ENCODE data around the gene PLB1. TPM values are rescaled to one million over a fixed set of nuclear protein-coding genes. Genes with fewer than 3 reads are reported as not detected.

PLB1 gene
- total and polyA plus RNA-seq, 2 experiments from 2014 or later: 0.06 to 0.21 TPM

DNA sequence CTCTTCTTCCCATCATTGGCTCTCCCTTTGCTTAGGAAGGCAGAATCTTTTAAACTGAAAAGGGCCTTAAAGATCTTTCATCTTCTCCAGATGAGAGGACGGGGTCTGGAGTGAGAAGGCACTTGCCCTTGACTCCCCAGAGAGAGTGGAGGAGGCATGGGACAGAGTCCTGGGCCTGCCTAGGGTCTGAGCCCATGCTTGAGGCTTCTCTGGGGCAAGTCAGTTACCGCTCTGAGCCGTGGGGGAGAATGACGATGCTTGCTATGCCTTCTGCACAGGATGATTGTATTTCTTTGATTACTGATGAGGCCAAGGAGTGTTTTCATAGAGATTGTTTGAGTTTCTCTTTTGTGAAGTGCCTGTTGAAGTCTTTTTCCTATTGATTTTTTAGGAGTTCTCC, 921 bp downstream of the PLB1 start:
- H3K27ac ChIP-seq (ENCODE audit: low read depth): no peak overlapping the region
- H3K4me1 ChIP-seq (ENCODE audit: insufficient read depth): no peaks in the 10 kb centered on the region
- ATAC-seq (no peak), DNase-seq (ENCODE audit: low spot score) (no peak)
- H3K4me2 ChIP-seq: no peak overlapping the region
- Mint-ChIP-seq H3K27ac (no peak overlapping the region), H3K27me3 (ENCODE audit: insufficient read depth, low read depth, poor library complexity) (no peaks in the 10 kb centered on the region), H3K4me1 (no peaks in the 10 kb centered on the region), H3K4me3 (no peak overlapping the region), H3K36me3 (ENCODE audit: low read depth) (no peaks in the 10 kb centered on the region), H3K9me3 (no peaks in the 10 kb centered on the region)
- TF ChIP-seq, protein P1, sequence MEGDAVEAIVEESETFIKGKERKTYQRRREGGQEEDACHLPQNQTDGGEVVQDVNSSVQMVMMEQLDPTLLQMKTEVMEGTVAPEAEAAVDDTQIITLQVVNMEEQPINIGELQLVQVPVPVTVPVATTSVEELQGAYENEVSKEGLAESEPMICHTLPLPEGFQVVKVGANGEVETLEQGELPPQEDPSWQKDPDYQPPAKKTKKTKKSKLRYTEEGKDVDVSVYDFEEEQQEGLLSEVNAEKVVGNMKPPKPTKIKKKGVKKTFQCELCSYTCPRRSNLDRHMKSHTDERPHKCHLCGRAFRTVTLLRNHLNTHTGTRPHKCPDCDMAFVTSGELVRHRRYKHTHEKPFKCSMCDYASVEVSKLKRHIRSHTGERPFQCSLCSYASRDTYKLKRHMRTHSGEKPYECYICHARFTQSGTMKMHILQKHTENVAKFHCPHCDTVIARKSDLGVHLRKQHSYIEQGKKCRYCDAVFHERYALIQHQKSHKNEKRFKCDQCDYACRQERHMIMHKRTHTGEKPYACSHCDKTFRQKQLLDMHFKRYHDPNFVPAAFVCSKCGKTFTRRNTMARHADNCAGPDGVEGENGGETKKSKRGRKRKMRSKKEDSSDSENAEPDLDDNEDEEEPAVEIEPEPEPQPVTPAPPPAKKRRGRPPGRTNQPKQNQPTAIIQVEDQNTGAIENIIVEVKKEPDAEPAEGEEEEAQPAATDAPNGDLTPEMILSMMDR (conservative IDR thresholded peaks at IDR 0.05; ENCODE audit: low read depth in 2 of 2): no peak
- TF ChIP-seq NANOG (IDR thresholded peaks at IDR 0.05; ENCODE audit: borderline replicate concordance): no peak
- TF ChIP-seq, protein P2, sequence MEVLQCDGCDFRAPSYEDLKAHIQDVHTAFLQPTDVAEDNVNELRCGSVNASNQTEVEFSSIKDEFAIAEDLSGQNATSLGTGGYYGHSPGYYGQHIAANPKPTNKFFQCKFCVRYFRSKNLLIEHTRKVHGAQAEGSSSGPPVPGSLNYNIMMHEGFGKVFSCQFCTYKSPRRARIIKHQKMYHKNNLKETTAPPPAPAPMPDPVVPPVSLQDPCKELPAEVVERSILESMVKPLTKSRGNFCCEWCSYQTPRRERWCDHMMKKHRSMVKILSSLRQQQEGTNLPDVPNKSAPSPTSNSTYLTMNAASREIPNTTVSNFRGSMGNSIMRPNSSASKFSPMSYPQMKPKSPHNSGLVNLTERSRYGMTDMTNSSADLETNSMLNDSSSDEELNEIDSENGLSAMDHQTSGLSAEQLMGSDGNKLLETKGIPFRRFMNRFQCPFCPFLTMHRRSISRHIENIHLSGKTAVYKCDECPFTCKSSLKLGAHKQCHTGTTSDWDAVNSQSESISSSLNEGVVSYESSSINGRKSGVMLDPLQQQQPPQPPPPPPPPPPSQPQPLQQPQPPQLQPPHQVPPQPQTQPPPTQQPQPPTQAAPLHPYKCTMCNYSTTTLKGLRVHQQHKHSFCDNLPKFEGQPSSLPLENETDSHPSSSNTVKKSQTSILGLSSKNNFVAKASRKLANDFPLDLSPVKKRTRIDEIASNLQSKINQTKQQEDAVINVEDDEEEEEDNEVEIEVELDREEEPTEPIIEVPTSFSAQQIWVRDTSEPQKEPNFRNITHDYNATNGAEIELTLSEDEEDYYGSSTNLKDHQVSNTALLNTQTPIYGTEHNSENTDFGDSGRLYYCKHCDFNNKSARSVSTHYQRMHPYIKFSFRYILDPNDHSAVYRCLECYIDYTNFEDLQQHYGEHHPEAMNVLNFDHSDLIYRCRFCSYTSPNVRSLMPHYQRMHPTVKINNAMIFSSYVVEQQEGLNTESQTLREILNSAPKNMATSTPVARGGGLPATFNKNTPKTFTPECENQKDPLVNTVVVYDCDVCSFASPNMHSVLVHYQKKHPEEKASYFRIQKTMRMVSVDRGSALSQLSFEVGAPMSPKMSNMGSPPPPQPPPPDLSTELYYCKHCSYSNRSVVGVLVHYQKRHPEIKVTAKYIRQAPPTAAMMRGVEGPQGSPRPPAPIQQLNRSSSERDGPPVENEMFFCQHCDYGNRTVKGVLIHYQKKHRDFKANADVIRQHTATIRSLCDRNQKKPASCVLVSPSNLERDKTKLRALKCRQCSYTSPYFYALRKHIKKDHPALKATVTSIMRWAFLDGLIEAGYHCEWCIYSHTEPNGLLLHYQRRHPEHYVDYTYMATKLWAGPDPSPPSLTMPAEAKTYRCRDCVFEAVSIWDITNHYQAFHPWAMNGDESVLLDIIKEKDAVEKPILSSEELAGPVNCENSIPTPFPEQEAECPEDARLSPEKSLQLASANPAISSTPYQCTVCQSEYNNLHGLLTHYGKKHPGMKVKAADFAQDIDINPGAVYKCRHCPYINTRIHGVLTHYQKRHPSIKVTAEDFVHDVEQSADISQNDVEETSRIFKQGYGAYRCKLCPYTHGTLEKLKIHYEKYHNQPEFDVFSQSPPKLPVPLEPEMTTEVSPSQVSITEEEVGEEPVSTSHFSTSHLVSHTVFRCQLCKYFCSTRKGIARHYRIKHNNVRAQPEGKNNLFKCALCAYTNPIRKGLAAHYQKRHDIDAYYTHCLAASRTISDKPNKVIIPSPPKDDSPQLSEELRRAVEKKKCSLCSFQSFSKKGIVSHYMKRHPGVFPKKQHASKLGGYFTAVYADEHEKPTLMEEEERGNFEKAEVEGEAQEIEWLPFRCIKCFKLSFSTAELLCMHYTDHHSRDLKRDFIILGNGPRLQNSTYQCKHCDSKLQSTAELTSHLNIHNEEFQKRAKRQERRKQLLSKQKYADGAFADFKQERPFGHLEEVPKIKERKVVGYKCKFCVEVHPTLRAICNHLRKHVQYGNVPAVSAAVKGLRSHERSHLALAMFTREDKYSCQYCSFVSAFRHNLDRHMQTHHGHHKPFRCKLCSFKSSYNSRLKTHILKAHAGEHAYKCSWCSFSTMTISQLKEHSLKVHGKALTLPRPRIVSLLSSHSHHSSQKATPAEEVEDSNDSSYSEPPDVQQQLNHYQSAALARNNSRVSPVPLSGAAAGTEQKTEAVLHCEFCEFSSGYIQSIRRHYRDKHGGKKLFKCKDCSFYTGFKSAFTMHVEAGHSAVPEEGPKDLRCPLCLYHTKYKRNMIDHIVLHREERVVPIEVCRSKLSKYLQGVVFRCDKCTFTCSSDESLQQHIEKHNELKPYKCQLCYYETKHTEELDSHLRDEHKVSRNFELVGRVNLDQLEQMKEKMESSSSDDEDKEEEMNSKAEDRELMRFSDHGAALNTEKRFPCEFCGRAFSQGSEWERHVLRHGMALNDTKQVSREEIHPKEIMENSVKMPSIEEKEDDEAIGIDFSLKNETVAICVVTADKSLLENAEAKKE (CRISPR knock-in tag; IDR thresholded peaks at IDR 0.05): no peak
- TF ChIP-seq EZH2 (IDR thresholded peaks at IDR 0.05; ENCODE audit: low read depth, unreplicated experiment): no peak
- TF ChIP-seq JUNB (IDR thresholded peaks at IDR 0.05; ENCODE audit: unreplicated experiment): no peak
- TF ChIP-seq ZNF114 (CRISPR knock-in tag; IDR thresholded peaks at IDR 0.05): no peak
- no peak for TF ChIP-seq POLR2AphosphoS5 (IDR thresholded peaks at IDR 0.05; ENCODE audit: low read depth)
- no peak for TF ChIP-seq EZH2phosphoT487 (IDR thresholded peaks at IDR 0.05; ENCODE audit: unreplicated experiment)
- no peak for TF ChIP-seq ZNF331 (CRISPR knock-in tag; IDR thresholded peaks at IDR 0.05; ENCODE audit: low read depth)
- TF ChIP-seq, protein P3, sequence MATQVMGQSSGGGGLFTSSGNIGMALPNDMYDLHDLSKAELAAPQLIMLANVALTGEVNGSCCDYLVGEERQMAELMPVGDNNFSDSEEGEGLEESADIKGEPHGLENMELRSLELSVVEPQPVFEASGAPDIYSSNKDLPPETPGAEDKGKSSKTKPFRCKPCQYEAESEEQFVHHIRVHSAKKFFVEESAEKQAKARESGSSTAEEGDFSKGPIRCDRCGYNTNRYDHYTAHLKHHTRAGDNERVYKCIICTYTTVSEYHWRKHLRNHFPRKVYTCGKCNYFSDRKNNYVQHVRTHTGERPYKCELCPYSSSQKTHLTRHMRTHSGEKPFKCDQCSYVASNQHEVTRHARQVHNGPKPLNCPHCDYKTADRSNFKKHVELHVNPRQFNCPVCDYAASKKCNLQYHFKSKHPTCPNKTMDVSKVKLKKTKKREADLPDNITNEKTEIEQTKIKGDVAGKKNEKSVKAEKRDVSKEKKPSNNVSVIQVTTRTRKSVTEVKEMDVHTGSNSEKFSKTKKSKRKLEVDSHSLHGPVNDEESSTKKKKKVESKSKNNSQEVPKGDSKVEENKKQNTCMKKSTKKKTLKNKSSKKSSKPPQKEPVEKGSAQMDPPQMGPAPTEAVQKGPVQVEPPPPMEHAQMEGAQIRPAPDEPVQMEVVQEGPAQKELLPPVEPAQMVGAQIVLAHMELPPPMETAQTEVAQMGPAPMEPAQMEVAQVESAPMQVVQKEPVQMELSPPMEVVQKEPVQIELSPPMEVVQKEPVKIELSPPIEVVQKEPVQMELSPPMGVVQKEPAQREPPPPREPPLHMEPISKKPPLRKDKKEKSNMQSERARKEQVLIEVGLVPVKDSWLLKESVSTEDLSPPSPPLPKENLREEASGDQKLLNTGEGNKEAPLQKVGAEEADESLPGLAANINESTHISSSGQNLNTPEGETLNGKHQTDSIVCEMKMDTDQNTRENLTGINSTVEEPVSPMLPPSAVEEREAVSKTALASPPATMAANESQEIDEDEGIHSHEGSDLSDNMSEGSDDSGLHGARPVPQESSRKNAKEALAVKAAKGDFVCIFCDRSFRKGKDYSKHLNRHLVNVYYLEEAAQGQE (IDR thresholded peaks at IDR 0.05; ENCODE audit: unreplicated experiment): no peak
- TF ChIP-seq STAT1 (IDR thresholded peaks at IDR 0.05; ENCODE audit: unreplicated experiment): no peak
- TF ChIP-seq, protein P4, sequence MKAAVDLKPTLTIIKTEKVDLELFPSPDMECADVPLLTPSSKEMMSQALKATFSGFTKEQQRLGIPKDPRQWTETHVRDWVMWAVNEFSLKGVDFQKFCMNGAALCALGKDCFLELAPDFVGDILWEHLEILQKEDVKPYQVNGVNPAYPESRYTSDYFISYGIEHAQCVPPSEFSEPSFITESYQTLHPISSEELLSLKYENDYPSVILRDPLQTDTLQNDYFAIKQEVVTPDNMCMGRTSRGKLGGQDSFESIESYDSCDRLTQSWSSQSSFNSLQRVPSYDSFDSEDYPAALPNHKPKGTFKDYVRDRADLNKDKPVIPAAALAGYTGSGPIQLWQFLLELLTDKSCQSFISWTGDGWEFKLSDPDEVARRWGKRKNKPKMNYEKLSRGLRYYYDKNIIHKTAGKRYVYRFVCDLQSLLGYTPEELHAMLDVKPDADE (IDR thresholded peaks at IDR 0.05): no peak
- TF ChIP-seq CREB1 (CRISPR knock-in tag; IDR thresholded peaks at IDR 0.05; ENCODE audit: low read depth): no peak
- H3K36me3 ChIP-seq (ENCODE audit: insufficient read depth): no peaks in the 10 kb centered on the region
- H3K27me3 ChIP-seq (ENCODE audit: insufficient read depth): no peaks in the 10 kb centered on the region
- no peaks in the 10 kb centered on the region; the same call in 1 of the 2 replicates for H4K20me1 ChIP-seq (replicated peaks; ENCODE audit: insufficient read depth)
- H3F3A ChIP-seq (replicated peaks; ENCODE audit: low read depth): no peaks in the 10 kb centered on the region
- H3K4me3 ChIP-seq: no peak overlapping the region
- no peak overlapping the region for H2AFZ ChIP-seq
- H3K9me2 ChIP-seq (ENCODE audit: insufficient read depth): no peaks in the 10 kb centered on the region
- H3K79me2 ChIP-seq (replicated peaks; ENCODE audit: insufficient read depth): no peaks in the 10 kb centered on the region
